HG03097 (cell line): ENCODE results near the gene CWC25.
A peak's percentile ranks its signal among the peaks of the same experiment; 100 is the strongest.

Experiments
- ATAC-seq: cut with Tn5 transposase; IDR thresholded peaks from one replicate; pipeline ENCODE4 v1.9.1; 2021; ENCODE audit not compliant: unreplicated experiment, low FRiP score

CWC25 gene

DNA sequence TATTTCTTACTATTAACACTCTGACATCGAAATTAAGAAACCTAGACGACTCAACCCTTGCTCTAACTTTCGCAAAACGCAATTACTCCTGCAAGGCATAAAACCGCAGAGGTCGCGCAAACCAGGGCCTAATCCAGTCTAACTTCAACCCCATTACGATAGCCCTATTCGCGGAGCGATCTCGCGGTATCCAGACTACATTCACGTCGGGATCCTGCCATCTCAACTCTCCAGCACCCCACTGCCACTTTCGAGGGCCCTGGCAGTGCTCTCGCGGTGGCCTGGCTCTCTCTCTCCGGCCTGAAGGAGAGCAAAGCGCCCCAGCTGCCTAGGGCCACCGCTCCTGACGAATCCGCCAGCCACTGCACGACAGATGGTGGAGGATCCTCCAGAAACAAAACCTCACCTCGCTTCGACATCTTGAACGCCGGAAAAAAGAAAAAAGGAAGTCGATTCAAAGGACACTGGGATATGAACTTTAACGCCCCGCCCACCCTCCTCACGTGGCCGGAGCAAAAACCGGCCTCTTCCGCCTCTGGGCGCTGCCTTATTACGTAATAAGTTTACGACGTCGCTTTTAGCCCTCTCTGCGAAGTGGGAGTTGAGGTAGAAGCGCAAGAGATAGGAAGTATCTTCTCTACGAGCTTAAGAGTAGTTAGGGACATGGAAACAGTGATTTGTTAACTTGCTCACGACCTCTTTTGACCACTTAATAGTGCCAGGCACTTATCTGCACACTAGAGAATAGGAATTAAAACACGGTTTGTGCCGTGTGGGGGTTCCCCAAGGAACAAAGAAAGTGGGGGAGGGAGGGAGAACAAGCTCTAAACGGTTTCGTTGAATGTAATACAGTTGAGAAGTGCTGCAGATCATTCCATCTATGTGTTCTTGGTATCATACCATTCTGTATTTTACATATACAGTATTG is 28.4 kb upstream of the CWC25 start, which contains the start of gene RPL23:
Gene RPL23 (minus strand): TSS at position 430 of the 928 bp plus-strand sequence. CDS start 11 bp downstream, at position 419.
- ATAC-seq: peak; percentile 66

- ATAC-seq: no peak
Measured at GRCh38 chr17:38852771-38853291, 27.7 kb upstream of the CWC25 start.

GRCh38 chr17:38851434-38851833 is 26.3 kb upstream of the CWC25 start:
- no peak for ATAC-seq

GRCh38 chr17:38850374-38850773 is 25.3 kb upstream of the CWC25 start:
- ATAC-seq: no peak

- no peak for ATAC-seq
Measured at GRCh38 chr17:38848939-38849605, 24.0 kb upstream of the CWC25 start.

- no peak for ATAC-seq
Measured at GRCh38 chr17:38848557-38848891, 23.4 kb upstream of the CWC25 start.

GRCh38 chr17:38844261-38844757 is 19.2 kb upstream of the CWC25 start:
- no peak for ATAC-seq

DNA sequence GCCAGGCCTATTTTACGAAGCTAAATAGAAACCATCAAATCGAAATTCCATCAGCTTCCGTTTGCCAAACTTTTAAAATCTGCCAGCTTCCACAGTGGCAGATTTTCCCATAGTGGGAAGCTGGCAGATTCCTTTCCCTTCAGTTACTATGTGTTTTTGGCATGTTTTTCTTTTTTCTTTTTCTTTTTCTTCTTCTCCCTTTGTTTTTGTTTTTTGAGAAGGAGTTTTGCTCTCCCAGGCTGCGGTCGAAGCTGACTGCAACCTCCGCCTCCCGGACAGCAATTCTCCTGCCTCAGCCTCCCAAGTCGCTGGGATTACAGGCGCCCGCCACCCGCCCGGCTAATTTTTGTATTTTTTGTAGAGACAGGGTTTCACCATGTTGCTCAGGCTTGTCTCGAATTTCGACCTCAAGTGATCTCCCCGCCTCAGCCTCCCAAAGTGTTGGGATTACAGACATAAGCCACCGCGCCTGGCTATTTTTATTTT is 684 bp upstream of the CWC25 start:
- ATAC-seq: no peak

GRCh38 chr17:38815576-38816193 is 9.4 kb downstream of the CWC25 start:
- ATAC-seq: no peak

GRCh38 chr17:38809828-38810227 is 15.3 kb downstream of the CWC25 start:
- no peak for ATAC-seq

- no peak for ATAC-seq
Measured at GRCh38 chr17:38800237-38800760, 24.8 kb downstream of the CWC25 start.

GRCh38 chr17:38799501-38800236 is 25.5 kb downstream of the CWC25 start, which contains the start of gene PIP4K2B:
PIP4K2B (minus strand) TSS chr17:38799556; CDS start chr17:38799424, 132 bp downstream.
- peak; percentile 73 for ATAC-seq

GRCh38 chr17:38798614-38799500 is 26.3 kb downstream of the CWC25 start:
- ATAC-seq: peak; percentile 22

GRCh38 chr17:38797828-38798227 is 27.3 kb downstream of the CWC25 start:
- ATAC-seq: no peak

DNA sequence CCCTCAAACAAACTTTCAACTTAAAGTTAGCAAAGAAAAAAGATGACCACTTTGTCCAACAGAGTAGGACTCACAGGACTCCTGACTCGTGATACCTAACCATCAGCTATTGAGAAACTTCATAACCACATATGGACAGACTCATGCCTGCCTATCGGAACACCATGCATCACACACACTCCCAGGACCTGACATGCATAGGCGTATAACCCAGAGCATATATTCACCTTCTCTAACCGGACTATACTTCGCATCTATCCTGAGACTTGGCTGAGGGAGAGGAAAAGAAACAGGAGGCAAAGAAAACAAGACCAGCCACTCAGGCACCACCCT is 28.0 kb downstream of the CWC25 start:
- no peak for ATAC-seq

GRCh38 chr17:38796451-38797157 is 28.5 kb downstream of the CWC25 start:
- no peak for ATAC-seq

GRCh38 chr17:38794221-38794620 is 30.9 kb downstream of the CWC25 start:
- no peak for ATAC-seq

DNA sequence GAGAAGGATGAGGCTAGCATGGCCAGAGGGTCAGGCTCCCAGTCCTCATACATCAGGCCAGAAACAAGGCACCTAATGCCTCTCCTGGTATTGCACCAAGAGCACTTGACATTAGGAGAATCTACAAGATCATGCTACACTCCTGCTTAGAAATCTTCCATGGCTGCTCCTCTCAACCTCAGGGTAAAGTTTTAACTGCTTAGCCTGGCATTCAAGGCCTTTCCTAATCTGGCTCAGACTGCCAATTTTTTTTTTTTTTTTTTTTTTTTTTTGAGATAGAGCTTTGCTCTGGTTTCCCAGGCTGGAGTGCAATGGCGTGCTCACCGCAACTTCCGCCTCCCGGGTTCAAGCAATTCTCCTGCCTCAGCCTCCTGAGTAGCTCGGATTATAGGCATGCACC is 34.0 kb downstream of the CWC25 start:
- no peak for ATAC-seq
